Endothelial cell of umbilical vein (primary cell): ENCODE results near the gene NKX2-3. TPM values are rescaled to one million over a fixed set of nuclear protein-coding genes. Genes with fewer than 3 reads are reported as not detected.

ENCODE experiments used
- BruUV-seq: library from RNA; stranded (reverse); fragments of 400-500 nt; replicated peaks from 2 replicates; lab custom pipeline; 2021; lab: Mats Ljungman, UMichigan
- CTCF ChIA-PET: fragments of 300-600, 350-600 bp; sonication (Branson Sonifier 250); formaldehyde crosslinking; loops from one replicate; lab custom pipeline; 2021; ENCODE audit warnings: antibody characterized with exemption, inconsistent platforms; lab: Charles Lee
- POLR2A ChIA-PET: fragments of 300-600, 350-600 bp; sonication (Branson Sonifier 250); formaldehyde crosslinking; loops from one replicate; lab custom pipeline; 2021; ENCODE audit warnings: antibody characterized with exemption, inconsistent platforms; lab: Charles Lee
- DNase-seq: peaks from one replicate; pipeline ENCODE4 v3.0.0-alpha.2; 2011; ENCODE audit warnings: low read depth, low spot score
- FAIRE-seq: peaks from 2 replicates; lab custom pipeline; 2011; peaks lifted over from hg19 to GRCh38; lab: Jason Lieb, UNC
- H2AFZ ChIP-seq: 2 replicates; pipeline ENCODE4 v1.6.0; 2012; ENCODE audit warnings: low read depth, low read length, control low read depth, inconsistent platforms
- H3K27ac ChIP-seq: 2 replicates; pipeline ENCODE4 v1.5.1; 2011; ENCODE audit warnings: low read depth, mild to moderate bottlenecking, control low read depth, low read length, moderate library complexity; ENCODE audit not compliant: insufficient read depth
- H3K27me3 ChIP-seq, 2 experiments: 2 replicates each; pipeline versions ENCODE4 v1.6.0 to v1.6.1; 2011; ENCODE audit warnings: low read length in 2 of 2, mixed read lengths in 1 of 2; ENCODE audit not compliant: control insufficient read depth in 2 of 2, insufficient read depth in 2 of 2
- H3K36me3 ChIP-seq, 2 experiments: 2 replicates in 1 of 2; 3 replicates in 1 of 2; pipeline ENCODE4 v1.5.1; 2011; ENCODE audit warnings: low read length in 2 of 2, mild to moderate bottlenecking in 1 of 2, moderate library complexity in 1 of 2; ENCODE audit not compliant: control insufficient read depth in 2 of 2, insufficient read depth in 2 of 2; ENCODE audit errors: extremely low read depth in 1 of 2
- H3K4me1 ChIP-seq: 3 replicates; pipeline ENCODE4 v1.5.1; 2011; ENCODE audit warnings: mild to moderate bottlenecking, low read length; ENCODE audit not compliant: control insufficient read depth, insufficient read depth; ENCODE audit errors: extremely low read depth
- H3K4me2 ChIP-seq: 2 replicates; pipeline ENCODE4 v1.6.1; 2011; ENCODE audit warnings: low read length, control low read depth, mixed read lengths; ENCODE audit not compliant: insufficient read depth
- H3K4me3 ChIP-seq, 3 experiments: fragments of 200-600 bp in 1 of 3; sonication (generic), shearing (Covaris generic) in 1 of 3; replicated peaks in 1 of 3; 2 replicates each; pipeline ENCODE4 v1.5.1; 2011 to 2016; ENCODE audit warnings: control low read depth in 3 of 3, low read length in 3 of 3, mild to moderate bottlenecking in 2 of 3, inconsistent platforms in 1 of 3, low read depth in 1 of 3, moderate library complexity in 1 of 3; ENCODE audit not compliant: insufficient read depth in 1 of 3
- H3K79me2 ChIP-seq: 2 replicates; pipeline ENCODE4 v1.6.0; 2012; ENCODE audit warnings: low read length, inconsistent platforms; ENCODE audit not compliant: control insufficient read depth, insufficient read depth
- H3K9ac ChIP-seq: replicated peaks from 2 replicates; pipeline ENCODE3; 2011; ENCODE audit warnings: low read length, control low read depth; ENCODE audit not compliant: insufficient read depth; ENCODE audit errors: extremely low read depth
- H3K9me1 ChIP-seq: replicated peaks from 3 replicates; pipeline ENCODE4 v1.6.0; 2011; ENCODE audit warnings: mild to moderate bottlenecking, low read length; ENCODE audit not compliant: control insufficient read depth, insufficient read depth; ENCODE audit errors: extremely low read depth
- H3K9me3 ChIP-seq: replicated peaks from 2 replicates; pipeline ENCODE4 v1.5.1; 2012; ENCODE audit warnings: low read length, inconsistent platforms; ENCODE audit not compliant: control insufficient read depth, insufficient read depth
- H4K20me1 ChIP-seq: replicated peaks from 2 replicates; pipeline ENCODE3; 2011; ENCODE audit warnings: mild to moderate bottlenecking, low read length; ENCODE audit not compliant: control insufficient read depth, insufficient read depth; ENCODE audit errors: extremely low read depth
- CTCF ChIP-seq, 2 donors: IDR thresholded peaks; 1 replicate in 1 of 2; 2 replicates in 1 of 2; pipeline ENCODE4 v1.5.1; 2011; ENCODE audit warnings: low read length in 2 of 2, mild to moderate bottlenecking in 2 of 2, moderate library complexity in 2 of 2, control low read depth in 1 of 2, inconsistent platforms in 1 of 2, low read depth in 1 of 2; ENCODE audit not compliant: insufficient read depth in 1 of 2; ENCODE audit errors: extremely low read depth in 1 of 2
- EZH2 ChIP-seq: IDR thresholded peaks from 2 replicates; pipeline ENCODE4 v1.6.1; 2012; ENCODE audit warnings: borderline replicate concordance, low read depth, mild to moderate bottlenecking, moderate library complexity, low read length, inconsistent platforms; ENCODE audit not compliant: severe bottlenecking
- FOS ChIP-seq: IDR thresholded peaks from 2 replicates; pipeline ENCODE4 v1.6.1; 2011; ENCODE audit warnings: mild to moderate bottlenecking, low read length, moderate library complexity, borderline replicate concordance; ENCODE audit not compliant: insufficient read depth
- GATA2 ChIP-seq: IDR thresholded peaks from 2 replicates; pipeline ENCODE4 v1.7.0; 2011; ENCODE audit warnings: low read depth, mild to moderate bottlenecking, moderate library complexity, mixed read lengths, low read length; ENCODE audit not compliant: insufficient read length, insufficient read depth
- JUN ChIP-seq: IDR thresholded peaks from 2 replicates; pipeline ENCODE4 v1.6.1; 2011; ENCODE audit warnings: borderline replicate concordance, low read depth; ENCODE audit not compliant: insufficient read length, insufficient read depth
- MAX ChIP-seq: IDR thresholded peaks from 2 replicates; pipeline ENCODE4 v1.6.1; 2011; ENCODE audit not compliant: insufficient read depth, insufficient read length
- MYC ChIP-seq: IDR thresholded peaks from one replicate; pipeline ENCODE4 v1.6.1; 2011; ENCODE audit warnings: mild to moderate bottlenecking, low read depth, low read length
- POLR2A ChIP-seq: IDR thresholded peaks from 2 replicates; pipeline ENCODE4 v1.6.1; 2012; ENCODE audit warnings: low read depth, mild to moderate bottlenecking, control low read depth, low read length
- POLR2AphosphoS5 ChIP-seq: IDR thresholded peaks from 2 replicates; pipeline ENCODE4 v1.6.1; 2012; ENCODE audit warnings: low read depth, mild to moderate bottlenecking, control low read depth, low read length, moderate library complexity; ENCODE audit not compliant: insufficient read depth
- dilution Hi-C: fragments of 300-500 bp; cut with MboI; formaldehyde crosslinking; loops from one replicate; pipeline ENCODE4 v1.15.0; 2019; ENCODE audit warnings: low sequenced_read_pairs; ENCODE audit not compliant: extremely low pct_ligation_motif_present
- intact Hi-C: fragments of 100-400 bp; cut with micrococcal nuclease; formaldehyde crosslinking; loops from one replicate; pipeline ENCODE4 v1.10.0; 2022
- polyA plus RNA-seq, 4 experiments: library from polyadenylated mRNA; depleted of rRNA in 3 of 4; stranded (reverse) in 3 of 4; unstranded in 1 of 4; fragments of >200 nt; gene quantifications; 2 replicates each; pipeline versions ENCODE4 v1.2.1 to v1.2.3, GENCODE V29; 2011 to 2012; ENCODE audit warnings: missing spikeins in 1 of 4
- total RNA-seq: library from RNA; stranded (reverse); gene quantifications from 2 replicates; pipeline ENCODE4 v1.2.3, GENCODE V29; 2021

NKX2-3 gene
- total and polyA plus RNA-seq, 2 donors (not counting 3 experiments of a cell fraction or from before 2014, with no cell fraction given): not detected

GRCh38 chr10:99489271-99489670 lies 43.5 kb upstream of the NKX2-3 start:
- intact Hi-C loops (no loop called here), dilution Hi-C loops (no loop called here)
- H3K27me3 ChIP-seq: peaks cover 27 to 40% of the 10 kb centered on the region in 2 experiments
- H3K9me1 ChIP-seq: no peaks in the 10 kb centered on the region
- no peaks in the 10 kb centered on the region for H3K36me3 ChIP-seq
- no peak for TF ChIP-seq EZH2
- TF ChIP-seq POLR2AphosphoS5: no peak
- TF ChIP-seq POLR2A: no peak
- no peak for TF ChIP-seq MAX
- no peak for TF ChIP-seq MYC
- no peak for TF ChIP-seq FOS
- H3K4me1 ChIP-seq: no peaks in the 10 kb centered on the region
- H3K4me3 ChIP-seq: no peak overlapping the region
- H3K79me2 ChIP-seq: no peaks in the 10 kb centered on the region
- no peaks in the 10 kb centered on the region for H4K20me1 ChIP-seq
- FAIRE-seq (no peak), DNase-seq (no peak)
- no TSS peak for BruUV-seq
- ChIA-PET CTCF (interaction anchor here (0.9 to 1.5 kb wide), 2 partner anchors 28 to 53 kb away, joined by 3 to 4 read pairs; no protein-coding TSS in a partner anchor), POLR2A (no interaction called here)
- H3K9ac ChIP-seq: no peak overlapping the region
- H3K27ac ChIP-seq: no peak overlapping the region
- H3K4me2 ChIP-seq: no peak overlapping the region
- no peaks in the 10 kb centered on the region for H3K9me3 ChIP-seq
- H2AFZ ChIP-seq: no peak overlapping the region

DNA sequence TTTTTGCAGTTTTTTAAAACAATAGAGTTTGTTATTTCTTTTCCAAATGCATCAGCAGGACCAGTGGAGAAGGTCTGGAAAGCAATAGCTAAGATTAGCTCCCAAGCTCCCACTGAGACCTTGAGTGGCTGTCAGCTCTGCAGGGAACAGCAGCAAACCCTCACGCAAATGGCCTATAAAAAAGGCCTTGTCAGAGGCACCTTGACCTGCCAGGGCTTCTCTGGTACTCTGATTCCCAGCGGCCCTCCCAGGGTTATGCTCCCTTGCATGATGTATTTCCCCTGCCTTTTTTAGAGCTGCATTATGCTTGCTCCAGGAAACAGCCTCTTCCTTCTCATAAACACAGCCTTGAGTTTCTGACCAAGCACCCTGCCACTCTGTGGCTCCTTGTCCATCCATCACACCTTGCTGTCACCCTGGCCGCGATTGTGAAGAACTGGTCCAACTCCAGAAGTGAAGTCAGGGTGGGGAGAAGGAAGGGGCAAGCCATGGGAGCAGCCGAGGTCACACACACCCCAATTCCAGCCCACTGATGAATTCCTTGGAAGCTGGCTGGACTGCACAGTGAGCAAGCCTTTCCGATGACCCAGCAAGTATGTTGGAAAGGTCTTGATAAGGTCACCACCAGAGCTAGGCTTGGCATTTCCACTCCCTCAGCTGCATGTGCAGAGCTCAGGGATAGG lies 35.3 kb upstream of the NKX2-3 start:
- no TSS peak for BruUV-seq

More for the DNA sequence above, 35.3 kb upstream of the NKX2-3 start:
- ChIA-PET POLR2A (no interaction called here), CTCF (interaction anchor here (0.7 to 1.7 kb wide), 4 partner anchors 13 to 114 kb away, joined by 3 to 4 read pairs (median 4); no protein-coding TSS in a partner anchor)
- dilution Hi-C loops: no loop called here
- no peak overlapping the region for H3K4me3 ChIP-seq
- no peaks in the 10 kb centered on the region for H3K4me1 ChIP-seq
- intact Hi-C loops: no loop called here
- FAIRE-seq (no peak), DNase-seq (no peak)
- no peaks in the 10 kb centered on the region for H4K20me1 ChIP-seq
- H3K36me3 ChIP-seq: no peaks in the 10 kb centered on the region
- H3K9me1 ChIP-seq: no peaks in the 10 kb centered on the region
- H3K27ac ChIP-seq: no peak overlapping the region
- H3K9me3 ChIP-seq: no peaks in the 10 kb centered on the region
- TF ChIP-seq POLR2A (no peak), JUN (no peak), MYC (no peak), GATA2 (no peak), EZH2 (no peak), CTCF (IDR thresholded peaks at IDR 0.05; ENCODE audit: extremely low read depth in 1 of 2, insufficient read depth in 1 of 2, low read depth in 1 of 2, low read length in 2 of 2) (no peak), MAX (no peak), POLR2AphosphoS5 (no peak), FOS (no peak)
- no peak overlapping the region for H3K9ac ChIP-seq
- no peak overlapping the region for H3K4me2 ChIP-seq
- peaks cover 2 to 4% of the 10 kb centered on the region in 2 experiments for H3K27me3 ChIP-seq
- no peak overlapping the region for H2AFZ ChIP-seq
- no peaks in the 10 kb centered on the region for H3K79me2 ChIP-seq
